ENCODE results near the gene FGF5.

The FGF5 gene

GRCh38 chr4:80237992-80238391 lies 28.5 kb upstream of the FGF5 start:
- no peak for DNase-seq (ENCODE audit: low read depth in 1 of 2, low spot score in 1 of 2)
- no peak for TF ChIP-seq GABPA (IDR thresholded peaks at IDR 0.05; ENCODE audit: low read depth)
- TF ChIP-seq CTCF (IDR thresholded peaks at IDR 0.05; ENCODE audit: insufficient read depth, low read length) = no peak
- no peak for TF ChIP-seq SPI1 (IDR thresholded peaks at IDR 0.05; ENCODE audit: borderline replicate concordance, low read depth)
- TF ChIP-seq POLR2AphosphoS5 (IDR thresholded peaks at IDR 0.05; ENCODE audit: low read depth) = no peak
- no peak for TF ChIP-seq REST (IDR thresholded peaks at IDR 0.05; ENCODE audit: insufficient replicate concordance, low read depth)
- Histone ChIP-seq H3K27me3 (ENCODE audit: insufficient read depth, poor library complexity, severe bottlenecking) (no peaks in the 10 kb centered on the region), H3K4me3 (replicated peaks; ENCODE audit: insufficient read depth, low read length) (no peak overlapping the region), H3K27ac (replicated peaks) (no peak overlapping the region)

GRCh38 chr4:80239480-80240150 lies 26.8 kb upstream of the FGF5 start:
- H3K27ac ChIP-seq (replicated peaks) = no peak overlapping the region
- no peak overlapping the region for H3K4me3 ChIP-seq (replicated peaks; ENCODE audit: insufficient read depth, low read length)
- TF ChIP-seq REST (IDR thresholded peaks at IDR 0.05; ENCODE audit: insufficient replicate concordance, low read depth) (no peak), POLR2AphosphoS5 (IDR thresholded peaks at IDR 0.05; ENCODE audit: low read depth) (no peak), SPI1 (IDR thresholded peaks at IDR 0.05; ENCODE audit: borderline replicate concordance, low read depth) (no peak), CTCF (IDR thresholded peaks at IDR 0.05; ENCODE audit: insufficient read depth, low read length) (no peak), GABPA (IDR thresholded peaks at IDR 0.05; ENCODE audit: low read depth) (no peak)
- DNase-seq (ENCODE audit: low read depth in 1 of 2, low spot score in 1 of 2) = no peak
- no peaks in the 10 kb centered on the region for H3K27me3 ChIP-seq (ENCODE audit: insufficient read depth, poor library complexity, severe bottlenecking)

- no peak for DNase-seq (ENCODE audit: low read depth in 1 of 2, low spot score in 1 of 2)
- no peaks in the 10 kb centered on the region for H3K27me3 ChIP-seq (ENCODE audit: insufficient read depth, poor library complexity, severe bottlenecking)
- no peak for TF ChIP-seq GABPA (IDR thresholded peaks at IDR 0.05; ENCODE audit: low read depth)
- TF ChIP-seq CTCF (IDR thresholded peaks at IDR 0.05; ENCODE audit: insufficient read depth, low read length) = no peak
- TF ChIP-seq SPI1 (IDR thresholded peaks at IDR 0.05; ENCODE audit: borderline replicate concordance, low read depth) = no peak
- no peak for TF ChIP-seq REST (IDR thresholded peaks at IDR 0.05; ENCODE audit: insufficient replicate concordance, low read depth)
- TF ChIP-seq POLR2AphosphoS5 (IDR thresholded peaks at IDR 0.05; ENCODE audit: low read depth) = no peak
- H3K27ac ChIP-seq (replicated peaks) = no peak overlapping the region
- no peak overlapping the region for H3K4me3 ChIP-seq (replicated peaks; ENCODE audit: insufficient read depth, low read length)
Measured at GRCh38 chr4:80240976-80241375, 25.5 kb upstream of the FGF5 start.
